Stimulated activated CD4-positive, alpha-beta T cell treated with anti-CD3 and anti-CD28 coated beads, Interleukin-15, amount 100 ng/mL, for 48 hours (primary cell): ENCODE data around the gene SLC25A25.

Source experiments
- DNase-seq, 2 donors: peaks; one replicate each; pipeline ENCODE4 v3.0.0-alpha.2; 2020; ENCODE audit warnings: low read depth in 2 of 2

Gene SLC25A25

GRCh38 chr9:128096616-128097536 is 28.8 kb downstream of the SLC25A25 start:
- no peak for DNase-seq

GRCh38 chr9:128097543-128098296 is 29.7 kb downstream of the SLC25A25 start:
- no peak for DNase-seq

GRCh38 chr9:128098297-128099230 is 30.5 kb downstream of the SLC25A25 start:
- DNase-seq, result peak; percentile 65 to 69

- DNase-seq, result no peak
Measured at GRCh38 chr9:128099231-128099931, 31.3 kb downstream of the SLC25A25 start.

- DNase-seq, result no peak
Measured at GRCh38 chr9:128099932-128100491, 32.0 kb downstream of the SLC25A25 start.

- no peak for DNase-seq
Measured at GRCh38 chr9:128100581-128100980, 32.5 kb downstream of the SLC25A25 start.

- no peak for DNase-seq
Measured at GRCh38 chr9:128101231-128101661, 33.2 kb downstream of the SLC25A25 start.

- DNase-seq, result no peak
Measured at GRCh38 chr9:128101690-128102089, 33.7 kb downstream of the SLC25A25 start.

GRCh38 chr9:128102196-128102595 is 34.2 kb downstream of the SLC25A25 start:
- DNase-seq, result no peak

- no peak for DNase-seq
Measured at GRCh38 chr9:128102861-128103588, 35.0 kb downstream of the SLC25A25 start.

- DNase-seq, result no peak
Measured at GRCh38 chr9:128103589-128103962, 35.5 kb downstream of the SLC25A25 start.

GRCh38 chr9:128104171-128104618 is 36.2 kb downstream of the SLC25A25 start:
- no peak for DNase-seq

GRCh38 chr9:128105538-128106175 is 37.6 kb downstream of the SLC25A25 start:
- DNase-seq, result no peak

GRCh38 chr9:128106181-128106939 is 38.3 kb downstream of the SLC25A25 start:
- no peak for DNase-seq

- no peak for DNase-seq
Measured at GRCh38 chr9:128106940-128107467, 39.0 kb downstream of the SLC25A25 start.

- no peak for DNase-seq
Measured at GRCh38 chr9:128107468-128108268, 39.6 kb downstream of the SLC25A25 start.

GRCh38 chr9:128108269-128109049 is 40.4 kb downstream of the SLC25A25 start:
- DNase-seq, result no peak
